Measurements from ENCODE around the gene SYNPR. TPM values are rescaled to one million over a fixed set of nuclear protein-coding genes. Genes with fewer than 3 reads are reported as not detected.

Gene SYNPR
- total RNA-seq, 6 experiments from 2014 or later: not detected

GRCh38 chr3:63344661-63345060, 66.6 kb downstream of the SYNPR start:
- H3K27me3 Mint-ChIP-seq (ENCODE audit: insufficient read depth): peaks cover 4% of the 10 kb centered on the region
- no peaks in the 10 kb centered on the region for H3K36me3 Mint-ChIP-seq (ENCODE audit: low read depth)
- no peak for DNase-seq
- H3K4me1 Mint-ChIP-seq (ENCODE audit: low read depth): peaks cover 23% of the 10 kb centered on the region
- H3K27ac Mint-ChIP-seq: no peak overlapping the region
- H3K4me3 Mint-ChIP-seq: no peak overlapping the region
- no peaks in the 10 kb centered on the region for H3K9me3 Mint-ChIP-seq
- TF ChIP-seq CTCF (IDR thresholded peaks at IDR 0.05): no peak

- Mint-ChIP-seq H3K4me1 (ENCODE audit: low read depth) (peaks cover 42% of the 10 kb centered on the region), H3K27ac (no peak overlapping the region), H3K4me3 (no peak overlapping the region), H3K9me3 (no peaks in the 10 kb centered on the region), H3K36me3 (ENCODE audit: low read depth) (no peaks in the 10 kb centered on the region), H3K27me3 (ENCODE audit: insufficient read depth) (peaks cover 1% of the 10 kb centered on the region)
- DNase-seq: peak; percentile 59
- peak; percentile 92 for TF ChIP-seq CTCF (IDR thresholded peaks at IDR 0.05)
Measured at GRCh38 chr3:63349583-63350573, 71.8 kb downstream of the SYNPR start.

GRCh38 chr3:63351159-63352007, 73.3 kb downstream of the SYNPR start:
- no peak overlapping the region for H3K27ac Mint-ChIP-seq
- DNase-seq: peak; percentile 49
- peaks cover 1% of the 10 kb centered on the region; the same call in 1 of the 2 replicates for H3K27me3 Mint-ChIP-seq (ENCODE audit: insufficient read depth)
- no peaks in the 10 kb centered on the region for H3K9me3 Mint-ChIP-seq
- no peaks in the 10 kb centered on the region for H3K36me3 Mint-ChIP-seq (ENCODE audit: low read depth)
- peak; percentile 94 for TF ChIP-seq CTCF (IDR thresholded peaks at IDR 0.05)
- H3K4me3 Mint-ChIP-seq: no peak overlapping the region
- peaks cover 51% of the 10 kb centered on the region for H3K4me1 Mint-ChIP-seq (ENCODE audit: low read depth)

GRCh38 chr3:63352008-63352279, 73.8 kb downstream of the SYNPR start:
- H3K36me3 Mint-ChIP-seq (ENCODE audit: low read depth): no peaks in the 10 kb centered on the region
- H3K27ac Mint-ChIP-seq: no peak overlapping the region
- H3K9me3 Mint-ChIP-seq: no peaks in the 10 kb centered on the region
- no peak for DNase-seq
- TF ChIP-seq CTCF (IDR thresholded peaks at IDR 0.05): no peak
- peaks cover 1% of the 10 kb centered on the region; the same call in 1 of the 2 replicates for H3K27me3 Mint-ChIP-seq (ENCODE audit: insufficient read depth)
- no peak overlapping the region for H3K4me3 Mint-ChIP-seq
- peaks cover 51% of the 10 kb centered on the region for H3K4me1 Mint-ChIP-seq (ENCODE audit: low read depth)

GRCh38 chr3:63353383-63353782, 75.3 kb downstream of the SYNPR start:
- Mint-ChIP-seq H3K4me3 (peak overlapping the region; percentile 38; the same call in 1 of the 2 replicates), H3K27ac (no peak overlapping the region), H3K4me1 (ENCODE audit: low read depth) (peaks cover 51% of the 10 kb centered on the region), H3K9me3 (no peaks in the 10 kb centered on the region), H3K27me3 (ENCODE audit: insufficient read depth) (peaks cover 1% of the 10 kb centered on the region; the same call in 1 of the 2 replicates), H3K36me3 (ENCODE audit: low read depth) (no peaks in the 10 kb centered on the region)
- TF ChIP-seq CTCF (IDR thresholded peaks at IDR 0.05): no peak
- peak; percentile 79 for DNase-seq
